SK-N-SH (cell line): ENCODE data around the gene PRELP. TPM values are rescaled to one million over a fixed set of nuclear protein-coding genes. Genes with fewer than 3 reads are reported as not detected.

Experiments
- CTCF ChIA-PET: fragments of 300-600, 350-600 bp; formaldehyde crosslinking; extraction: SDS; loops from one replicate; lab custom pipeline; 2021; lab: Yijun Ruan, JAX
- POLR2A ChIA-PET: fragments of 350-600 bp; sonication (Branson Sonifier 250); formaldehyde crosslinking; extraction: SDS; loops from one replicate; lab custom pipeline; 2020; ENCODE audit warnings: antibody characterized with exemption, inconsistent platforms; lab: Yijun Ruan, JAX
- DNase-seq: peaks from one replicate; pipeline ENCODE4 v3.0.0; 2012
- H2AFZ ChIP-seq: fragments of 200-600 bp; sonication (generic); 2 replicates; pipeline ENCODE4 v1.8.1; 2016; ENCODE audit warnings: antibody characterized with exemption, mild to moderate bottlenecking, low read depth
- H3F3A ChIP-seq: fragments of 200-600 bp; sonication (generic); replicated peaks from 2 replicates; pipeline ENCODE3; 2016; ENCODE audit warnings: antibody characterized with exemption, mild to moderate bottlenecking; ENCODE audit not compliant: insufficient read depth
- H3K27ac ChIP-seq, 2 experiments: fragments of 200-500 bp in 1 of 2; fragments of 200-600 bp in 1 of 2; sonication (Bioruptor generic) in 1 of 2; sonication (generic), shearing (Covaris generic) in 1 of 2; 2 replicates each; pipeline versions ENCODE4 v1.5.1 to v1.6.1; 2014 to 2016; ENCODE audit warnings: low read depth in 2 of 2, inconsistent platforms in 1 of 2, low read length in 1 of 2, mild to moderate bottlenecking in 1 of 2, mixed read lengths in 1 of 2
- H3K27me3 ChIP-seq: fragments of 200-600 bp; sonication (generic), shearing (Covaris generic); 2 replicates; pipeline ENCODE4 v1.6.1; 2016; ENCODE audit warnings: mixed run types; ENCODE audit not compliant: insufficient read depth
- H3K36me3 ChIP-seq, 2 experiments: fragments of 200-500 bp in 1 of 2; fragments of 200-600 bp in 1 of 2; sonication (Bioruptor generic) in 1 of 2; sonication (generic) in 1 of 2; replicated peaks in 1 of 2; 2 replicates each; pipeline versions ENCODE3 to v1.5.1; 2014 to 2016; ENCODE audit warnings: low read length in 1 of 2, mild to moderate bottlenecking in 1 of 2; ENCODE audit not compliant: insufficient read depth in 2 of 2, control insufficient read depth in 1 of 2
- H3K4me1 ChIP-seq, 2 experiments: fragments of 200-500 bp in 1 of 2; fragments of 200-600 bp in 1 of 2; sonication (Bioruptor generic) in 1 of 2; sonication (generic), shearing (Covaris generic) in 1 of 2; 2 replicates each; pipeline versions ENCODE4 v1.5.1 to v1.6.1; 2014 to 2016; ENCODE audit warnings: low read depth in 1 of 2, low read length in 1 of 2, mixed run types in 1 of 2; ENCODE audit not compliant: insufficient read depth in 2 of 2, control insufficient read depth in 1 of 2
- H3K4me2 ChIP-seq: fragments of 200-600 bp; sonication (generic), shearing (Covaris generic); 2 replicates; pipeline ENCODE4 v1.6.1; 2017; ENCODE audit warnings: mixed run types
- H3K4me3 ChIP-seq, 2 experiments: fragments of 200-500 bp in 1 of 2; fragments of 200-600 bp in 1 of 2; sonication (Bioruptor generic) in 1 of 2; sonication (generic), shearing (Covaris generic) in 1 of 2; 2 replicates each; pipeline versions ENCODE4 v1.5.1 to v1.8.1; 2014 to 2016; ENCODE audit warnings: low read depth in 2 of 2, inconsistent platforms in 1 of 2, low read length in 1 of 2, mild to moderate bottlenecking in 1 of 2, mixed read lengths in 1 of 2, moderate library complexity in 1 of 2
- H3K79me2 ChIP-seq: fragments of 200-600 bp; sonication (generic); 2 replicates; pipeline ENCODE4 v1.8.1; 2017; ENCODE audit warnings: mild to moderate bottlenecking; ENCODE audit not compliant: insufficient read depth
- H3K9ac ChIP-seq: fragments of 200-600 bp; sonication (generic); 2 replicates; pipeline ENCODE4 v1.6.1; 2017; ENCODE audit warnings: mixed run types
- H3K9me2 ChIP-seq: fragments of 200-600 bp; sonication (generic); 2 replicates; pipeline ENCODE4 v1.6.1; 2017; ENCODE audit warnings: mixed run types
- H3K9me3 ChIP-seq: fragments of 200-600 bp; sonication (generic); 2 replicates; pipeline ENCODE4 v1.6.1; 2017; ENCODE audit warnings: mixed run types, mild to moderate bottlenecking, moderate library complexity
- H4K20me1 ChIP-seq: fragments of 200-600 bp; sonication (generic); 2 replicates; pipeline ENCODE4 v1.6.1; 2017; ENCODE audit warnings: mild to moderate bottlenecking, mixed run types; ENCODE audit not compliant: insufficient read depth
- CHD2 ChIP-seq: fragments of 150-350 bp; IDR thresholded peaks from 2 replicates; pipeline ENCODE4 v1.6.1; 2018; ENCODE audit warnings: low read length; ENCODE audit not compliant: partially characterized antibody
- ELF1 ChIP-seq: IDR thresholded peaks from 2 replicates; pipeline ENCODE4 v1.4.0; 2012
- EZH2phosphoT487 ChIP-seq: fragments of 200-600 bp; sonication (generic); IDR thresholded peaks from 2 replicates; pipeline ENCODE4 v1.6.1; 2017; ENCODE audit warnings: low read depth, mixed run types, mild to moderate bottlenecking, antibody characterized with exemption, moderate library complexity, borderline replicate concordance
- FOSL2 ChIP-seq: IDR thresholded peaks from 2 replicates; pipeline ENCODE4 v1.4.0; 2012; ENCODE audit warnings: low read depth, mild to moderate bottlenecking, moderate library complexity, borderline replicate concordance
- FOXJ3 ChIP-seq: sonication (generic); formaldehyde crosslinking; IDR thresholded peaks from 2 replicates; pipeline ENCODE4 v1.5.1; 2020; ENCODE audit warnings: mild to moderate bottlenecking, missing genetic modification reagents
- GABPA ChIP-seq: IDR thresholded peaks from 2 replicates; pipeline ENCODE4 v1.4.0; 2012; ENCODE audit warnings: low read depth, mild to moderate bottlenecking
- GATA2 ChIP-seq: sonication (generic); formaldehyde crosslinking; IDR thresholded peaks from 2 replicates; pipeline ENCODE4 v1.5.0; 2020; ENCODE audit warnings: mild to moderate bottlenecking, missing genetic modification reagents
- IRF3 ChIP-seq: fragments of 150-350 bp; IDR thresholded peaks from 2 replicates; pipeline ENCODE4 v1.6.1; 2016; ENCODE audit warnings: mild to moderate bottlenecking, low read depth, low read length
- MEF2A ChIP-seq: IDR thresholded peaks from 2 replicates; pipeline ENCODE4 v1.4.0; 2012; ENCODE audit warnings: low read depth, borderline replicate concordance
- NFIC ChIP-seq: IDR thresholded peaks from 2 replicates; pipeline ENCODE4 v1.4.0; 2012; ENCODE audit warnings: borderline replicate concordance
- RFX5 ChIP-seq: IDR thresholded peaks from 2 replicates; pipeline ENCODE4 v1.6.1; 2012; ENCODE audit warnings: mild to moderate bottlenecking, improper control_type of control experiment, low read length
- RXRA ChIP-seq: IDR thresholded peaks from 2 replicates; pipeline ENCODE4 v1.4.0; 2012; ENCODE audit warnings: low read depth, mild to moderate bottlenecking, borderline replicate concordance
- SIN3A ChIP-seq: IDR thresholded peaks from 2 replicates; pipeline ENCODE4 v1.6.1; 2012; ENCODE audit warnings: low read depth, mild to moderate bottlenecking, low read length, moderate library complexity, borderline replicate concordance
- SMC3 ChIP-seq: IDR thresholded peaks from 2 replicates; pipeline ENCODE4 v1.6.1; 2012; ENCODE audit warnings: low read depth, low read length, improper control_type of control experiment
- TAF1 ChIP-seq: IDR thresholded peaks from 2 replicates; pipeline ENCODE4 v1.6.1; 2012; ENCODE audit warnings: low read depth, mild to moderate bottlenecking, low read length, moderate library complexity, borderline replicate concordance
- YY1 ChIP-seq: IDR thresholded peaks from 2 replicates; pipeline ENCODE4 v1.4.0; 2012; ENCODE audit warnings: low read depth, mild to moderate bottlenecking
- WGBS: methylation state at CpG from one replicate; pipeline ENCODE4 v1.1.6; 2017; ENCODE audit warnings: low lambda C conversion rate; 5-methylcytosine and 5-hydroxymethylcytosine counted together
- polyA plus RNA-seq, 3 experiments: library from polyadenylated mRNA; depleted of rRNA; stranded (reverse); fragments of >200 nt; gene quantifications; 2 replicates each; pipeline ENCODE4 v1.2.3, GENCODE V29; 2012
- TF ChIP-seq, protein P1 (sequence below): fragments of 150-350 bp; IDR thresholded peaks from 2 replicates; pipeline ENCODE4 v1.6.1; 2017; ENCODE audit warnings: antibody characterized with exemption, low read length, low read depth, borderline replicate concordance
- TF ChIP-seq, protein P2 (sequence below): IDR thresholded peaks from 2 replicates; pipeline ENCODE4; 2012

Gene PRELP
- polyA plus RNA-seq, 1 of the 3 experiments (the other 2 are of a cell fraction) = 0.48 TPM

DNA sequence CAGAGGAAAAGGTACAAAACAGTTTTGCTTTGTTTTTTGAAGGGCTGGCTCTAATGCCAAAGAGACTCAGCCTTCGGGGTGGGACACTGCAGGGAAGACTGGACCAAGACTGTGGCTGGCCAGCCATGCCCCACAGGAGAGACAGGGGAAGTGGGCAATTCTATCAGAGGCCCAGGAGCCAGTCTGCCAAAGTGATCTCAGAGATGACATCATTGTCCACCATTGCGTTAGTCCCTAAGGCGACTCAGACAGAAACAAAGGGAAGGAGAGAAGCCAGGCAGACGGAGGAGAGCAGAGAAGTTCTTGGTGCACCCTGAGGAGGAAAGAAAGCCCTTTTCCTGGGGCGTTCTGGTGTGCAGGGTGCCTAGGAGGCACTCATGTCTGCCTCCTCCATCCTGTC lies 44.7 kb downstream of the PRELP start:
- H3K4me3 ChIP-seq = no peak overlapping the region
- H3K4me2 ChIP-seq = peak overlapping the region; percentile 72; the same call in 1 of the 2 replicates
- 60% methylated on average over 5 of the region's 5 CpGs for WGBS
- H3F3A ChIP-seq = peaks cover 20% of the 10 kb centered on the region
- H4K20me1 ChIP-seq = no peaks in the 10 kb centered on the region
- peak overlapping the region; percentile 24; the same call in 1 of the 2 replicates for H3K9ac ChIP-seq
- H3K36me3 ChIP-seq = no peaks in the 10 kb centered on the region
- peak overlapping the region; percentile 16 to 64; a peak in 3 of 4 replicates for H3K27ac ChIP-seq
- no peaks in the 10 kb centered on the region for H3K9me2 ChIP-seq
- H3K27me3 ChIP-seq = no peaks in the 10 kb centered on the region
- ChIA-PET CTCF (interaction anchor here (0.7 to 10.1 kb wide), 3 partner anchors 16 to 182 kb away, joined by 3 to 49 read pairs (median 6); no protein-coding TSS in a partner anchor), POLR2A (no interaction called here)
- TF ChIP-seq MEF2A (no peak), EZH2phosphoT487 (no peak), YY1 (0 out of 2 replicates have a peak, but pooled peaks have one; percentile 19), RFX5 (no peak), FOXJ3 (no peak), GABPA (no peak), FOSL2 (peak; percentile 36; the same call in 1 of the 2 replicates), IRF3 (no peak), SMC3 (no peak), CHD2 (no peak)
- TF ChIP-seq, protein P1, sequence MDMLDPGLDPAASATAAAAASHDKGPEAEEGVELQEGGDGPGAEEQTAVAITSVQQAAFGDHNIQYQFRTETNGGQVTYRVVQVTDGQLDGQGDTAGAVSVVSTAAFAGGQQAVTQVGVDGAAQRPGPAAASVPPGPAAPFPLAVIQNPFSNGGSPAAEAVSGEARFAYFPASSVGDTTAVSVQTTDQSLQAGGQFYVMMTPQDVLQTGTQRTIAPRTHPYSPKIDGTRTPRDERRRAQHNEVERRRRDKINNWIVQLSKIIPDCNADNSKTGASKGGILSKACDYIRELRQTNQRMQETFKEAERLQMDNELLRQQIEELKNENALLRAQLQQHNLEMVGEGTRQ = no peak
- H2AFZ ChIP-seq = no peak overlapping the region; the same call in 1 of the 2 replicates
- DNase-seq = no peak
- H3K4me1 ChIP-seq = peaks cover 33 to 37% of the 10 kb centered on the region in 2 experiments
- no peaks in the 10 kb centered on the region for H3K79me2 ChIP-seq
- no peaks in the 10 kb centered on the region for H3K9me3 ChIP-seq

GRCh38 chr1:203521074-203521794 lies 45.6 kb downstream of the PRELP start:
- H3K9me3 ChIP-seq = no peaks in the 10 kb centered on the region
- peaks cover 20% of the 10 kb centered on the region for H3F3A ChIP-seq
- H3K9me2 ChIP-seq = no peaks in the 10 kb centered on the region
- no peak for DNase-seq
- H3K4me3 ChIP-seq = no peak overlapping the region
- peaks cover 33 to 37% of the 10 kb centered on the region in 2 experiments for H3K4me1 ChIP-seq
- peak overlapping the region; percentile 24; the same call in 1 of the 2 replicates for H3K9ac ChIP-seq
- no peaks in the 10 kb centered on the region for H4K20me1 ChIP-seq
- 85% methylated on average over 10 of the region's 10 CpGs for WGBS
- ChIA-PET CTCF (interaction anchor here (1.0 to 10.1 kb wide), 4 partner anchors 10 to 181 kb away, joined by 4 to 49 read pairs (median 6); no protein-coding TSS in a partner anchor), POLR2A (no interaction called here)
- H3K36me3 ChIP-seq = no peaks in the 10 kb centered on the region
- peak overlapping the region; percentile 8 to 64; a peak in 3 of 4 replicates for H3K27ac ChIP-seq
- TF ChIP-seq, protein P2, sequence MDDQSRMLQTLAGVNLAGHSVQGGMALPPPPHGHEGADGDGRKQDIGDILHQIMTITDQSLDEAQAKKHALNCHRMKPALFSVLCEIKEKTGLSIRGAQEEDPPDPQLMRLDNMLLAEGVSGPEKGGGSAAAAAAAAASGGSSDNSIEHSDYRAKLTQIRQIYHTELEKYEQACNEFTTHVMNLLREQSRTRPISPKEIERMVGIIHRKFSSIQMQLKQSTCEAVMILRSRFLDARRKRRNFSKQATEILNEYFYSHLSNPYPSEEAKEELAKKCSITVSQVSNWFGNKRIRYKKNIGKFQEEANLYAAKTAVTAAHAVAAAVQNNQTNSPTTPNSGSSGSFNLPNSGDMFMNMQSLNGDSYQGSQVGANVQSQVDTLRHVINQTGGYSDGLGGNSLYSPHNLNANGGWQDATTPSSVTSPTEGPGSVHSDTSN = peak; percentile 35; the same call in 1 of the 2 replicates
- TF ChIP-seq GATA2 (CRISPR knock-in tag) (no peak), TAF1 (no peak), ELF1 (no peak), FOSL2 (no peak), CHD2 (no peak), NFIC (peak; percentile 25; the same call in 1 of the 2 replicates), RXRA (no peak), SIN3A (no peak), GABPA (no peak)
- no peaks in the 10 kb centered on the region for H3K79me2 ChIP-seq
- H3K27me3 ChIP-seq = no peaks in the 10 kb centered on the region
- no peak overlapping the region; the same call in 1 of the 2 replicates for H2AFZ ChIP-seq
- H3K4me2 ChIP-seq = peak overlapping the region; percentile 72
